LoVo (cell line): ENCODE data around the gene ZNF768.
A peak's percentile ranks its signal among the peaks of the same experiment; 100 is the strongest.
"Not testable (repeated sequence)": the region's sequence is repeated elsewhere in the genome, so short reads cannot be mapped to it uniquely, and the experiment has no call there.

Source experiments
- DNase-seq: peaks from one replicate; pipeline ENCODE4 v3.0.0-alpha.2; 2016; ENCODE audit warnings: low spot score

Gene ZNF768

DNA sequence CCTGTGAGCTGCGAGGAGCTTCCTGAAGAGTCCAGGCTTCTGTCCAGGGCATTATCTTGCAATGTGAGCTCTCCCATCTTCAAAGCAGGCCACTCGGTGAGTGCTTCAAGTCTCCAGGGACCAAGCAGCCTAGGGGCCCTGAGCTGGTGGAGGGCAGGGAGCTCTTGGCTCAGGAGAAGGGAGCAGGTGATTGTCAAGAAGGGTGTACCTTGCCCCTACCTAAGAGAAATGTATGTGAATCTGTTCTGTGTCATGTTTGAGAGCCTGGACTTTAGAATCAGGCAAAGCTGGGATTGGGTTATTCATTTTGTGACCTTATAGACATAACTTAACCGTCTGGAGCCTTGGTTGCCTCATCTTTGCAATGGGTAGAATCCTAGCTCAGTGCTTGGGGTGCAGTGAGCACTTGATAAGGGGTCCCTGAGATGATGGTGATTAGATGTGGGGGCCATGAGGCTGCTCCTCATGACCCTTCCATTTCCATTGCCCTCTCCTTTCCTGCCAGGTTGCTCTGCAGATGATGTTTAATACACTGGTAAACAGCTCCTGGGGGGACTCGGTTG is 15.9 kb downstream of the ZNF768 start:
- no peak for DNase-seq

DNA sequence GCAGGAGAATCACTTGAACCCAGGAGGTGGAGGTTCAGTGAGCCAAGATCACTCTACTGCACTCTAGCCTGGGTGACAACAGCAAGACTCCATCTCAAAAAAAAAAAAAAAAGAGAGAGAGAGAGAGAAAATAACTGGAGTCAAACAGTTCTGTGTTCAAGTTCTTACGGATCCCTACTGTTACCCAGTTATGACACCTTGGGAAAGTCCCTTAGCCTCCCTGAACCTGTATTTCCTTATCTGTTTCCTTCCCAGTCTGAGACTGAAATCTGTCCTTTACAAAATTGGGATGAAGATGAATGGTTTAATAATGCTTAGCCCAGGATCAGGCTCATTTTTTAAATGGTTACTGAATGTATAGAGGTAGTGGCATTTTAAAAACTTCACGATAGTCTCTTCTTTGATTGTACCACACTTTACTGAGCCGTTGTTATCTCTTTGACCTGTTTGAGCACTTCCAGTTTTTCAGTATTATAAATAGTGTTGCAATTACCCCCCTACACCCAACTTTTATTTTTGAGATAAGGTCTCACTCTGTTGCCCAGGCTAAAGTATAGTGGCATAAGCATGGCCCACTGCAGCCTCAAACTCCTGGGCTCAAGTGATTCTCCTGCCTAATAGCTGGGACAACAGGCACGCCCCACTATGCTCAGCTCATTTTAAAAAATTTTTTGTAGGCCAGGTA is 17.1 kb downstream of the ZNF768 start:
- DNase-seq, result no peak

DNA sequence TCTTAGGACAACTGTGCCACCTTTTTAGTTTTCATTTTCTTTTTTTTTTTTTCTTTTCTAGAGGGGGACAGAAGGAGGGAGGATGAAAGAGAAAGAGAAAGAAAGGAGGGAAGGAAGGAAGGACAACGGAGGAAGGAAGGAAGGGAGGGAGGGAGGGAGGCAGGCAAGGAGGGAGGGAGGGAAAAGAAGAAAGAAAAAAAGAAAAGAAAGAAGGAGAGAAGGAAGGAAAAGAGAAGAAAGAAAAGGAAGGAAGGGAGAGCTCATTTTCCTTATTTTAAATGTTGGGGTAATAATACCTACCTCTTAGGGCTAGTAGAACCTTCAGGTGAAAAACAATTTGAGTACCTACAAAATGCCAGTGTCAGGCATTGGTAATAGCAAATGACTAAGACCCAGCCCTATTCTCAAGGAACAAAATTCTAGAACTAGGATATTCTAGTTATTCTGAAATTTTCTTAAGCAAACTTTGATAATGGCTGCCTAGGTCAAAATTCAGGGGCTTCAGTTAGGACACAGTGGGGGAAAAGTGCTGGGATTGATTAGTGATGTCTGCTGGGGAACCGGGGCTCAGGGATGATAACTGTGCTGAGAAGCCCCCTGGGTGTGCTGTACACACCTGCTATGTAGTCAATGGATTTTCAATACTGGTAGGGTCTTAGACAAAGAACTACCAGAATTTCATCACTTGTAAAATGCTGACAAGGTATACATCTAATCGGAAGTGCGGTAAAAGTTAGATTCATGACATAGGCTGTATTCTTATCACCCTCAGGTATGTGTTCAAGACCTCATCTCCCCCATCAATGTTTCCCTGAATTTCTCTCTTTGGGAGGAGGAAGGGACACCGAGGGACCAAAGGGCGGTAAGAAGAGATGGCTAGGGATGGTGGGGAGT is 22.7 kb downstream of the ZNF768 start:
- DNase-seq, result no peak

DNA sequence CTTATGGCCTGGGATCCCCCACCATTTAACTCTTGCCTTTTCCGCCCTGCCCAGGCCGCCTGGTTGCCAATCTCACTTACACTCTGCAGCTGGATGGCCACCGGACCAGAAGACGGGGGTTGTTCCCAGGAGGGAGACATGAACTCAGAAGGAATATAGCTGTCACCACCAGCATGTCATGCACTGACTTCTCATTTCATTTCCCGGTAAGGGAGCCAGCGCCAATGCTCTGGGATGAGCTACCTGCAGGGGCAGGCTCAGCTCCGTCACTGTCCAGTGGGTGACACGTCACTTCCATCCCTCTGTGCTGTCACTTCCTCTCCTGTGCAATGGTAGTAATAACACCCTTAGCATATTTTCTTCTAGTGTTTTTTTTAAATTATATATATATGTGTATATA is 27.1 kb downstream of the ZNF768 start:
- DNase-seq, result no peak

DNA sequence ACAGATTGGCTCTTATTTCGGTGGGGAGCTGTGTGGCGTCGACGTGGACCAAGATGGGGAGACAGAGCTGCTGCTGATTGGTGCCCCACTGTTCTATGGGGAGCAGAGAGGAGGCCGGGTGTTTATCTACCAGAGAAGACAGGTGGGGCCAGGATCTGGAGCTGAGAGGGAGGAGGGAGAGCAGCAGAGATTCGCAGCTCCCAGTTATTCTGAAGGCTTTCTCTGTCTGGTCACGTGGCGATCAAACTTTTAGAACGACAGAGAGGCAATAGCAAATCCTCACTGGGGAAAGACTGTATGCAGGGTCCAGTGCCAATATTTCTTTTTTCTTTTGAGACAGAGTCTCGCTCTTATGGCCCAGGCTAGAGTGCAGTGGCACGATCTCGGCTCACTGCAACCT is 31.7 kb downstream of the ZNF768 start:
- DNase-seq, result no peak

DNA sequence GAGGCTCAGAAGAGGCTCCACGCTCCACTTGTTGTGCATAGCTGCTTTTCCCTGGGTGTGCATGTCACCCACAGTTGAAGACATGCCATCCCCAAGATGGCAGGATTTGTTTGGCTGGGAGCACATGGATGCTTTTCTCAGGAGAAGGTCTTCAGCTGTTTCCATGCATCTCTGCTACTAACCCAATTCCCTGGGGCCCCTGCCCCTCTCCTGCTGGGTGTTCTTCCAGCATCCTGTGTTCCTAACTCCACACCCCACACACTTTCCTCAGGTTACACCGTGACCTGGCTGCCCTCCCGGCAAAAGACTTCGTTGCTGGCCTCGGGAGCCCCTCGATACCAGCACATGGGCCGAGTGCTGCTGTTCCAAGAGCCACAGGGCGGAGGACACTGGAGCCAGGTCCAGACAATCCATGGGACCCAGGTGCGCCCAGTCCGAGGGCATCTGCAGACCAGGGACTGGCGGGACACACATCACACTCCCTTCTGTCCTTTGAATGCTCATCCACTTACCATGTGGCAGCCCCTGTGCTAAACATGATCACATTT is 32.4 kb downstream of the ZNF768 start:
- DNase-seq, result no peak

DNA sequence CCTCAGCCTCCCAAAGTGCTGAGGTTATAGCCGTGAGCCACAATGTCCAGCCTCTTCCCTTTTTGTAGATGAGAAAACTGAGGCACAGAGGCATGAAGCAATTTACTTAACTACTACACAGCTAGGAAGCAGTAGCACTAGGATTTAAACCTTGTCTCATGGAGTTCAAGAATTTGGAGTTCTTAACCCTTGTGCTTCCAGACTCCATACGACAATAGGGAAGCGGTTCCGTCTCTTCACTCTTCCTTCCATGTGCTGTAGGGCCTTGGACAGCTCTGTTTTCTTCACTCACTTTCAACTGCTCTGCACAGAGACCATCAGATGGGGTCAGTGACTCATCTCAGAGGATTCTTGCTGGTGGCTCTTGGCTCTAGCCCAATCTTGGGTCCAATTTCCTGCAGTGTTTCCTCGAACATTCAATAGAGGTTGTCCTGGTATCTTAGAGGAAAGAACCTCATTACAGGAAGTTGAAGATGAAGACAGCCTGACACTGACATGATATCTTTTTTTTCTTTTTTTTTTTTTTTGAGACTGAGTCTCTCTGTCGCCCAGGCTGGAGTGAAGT is 34.5 kb downstream of the ZNF768 start:
- DNase-seq, result peak; percentile 67

DNA sequence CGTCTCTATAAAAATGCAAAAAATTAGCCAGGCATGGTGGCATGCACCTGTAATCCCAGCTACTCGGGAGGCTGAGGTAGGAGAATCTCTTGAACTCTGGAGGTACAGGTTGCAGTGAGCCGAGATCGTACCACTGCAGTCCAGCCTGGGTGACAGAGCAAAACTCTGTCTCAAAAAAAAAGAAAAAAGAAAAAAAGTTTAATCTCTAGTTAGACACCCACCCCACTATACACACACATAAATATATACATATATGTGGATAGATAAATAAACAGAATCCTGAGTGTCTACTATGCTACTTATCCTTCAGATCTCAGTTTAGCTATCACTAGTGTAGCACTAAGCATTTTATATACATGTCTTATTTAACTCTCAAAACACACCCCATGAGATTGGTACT is 35.1 kb downstream of the ZNF768 start:
- DNase-seq, result no peak

DNA sequence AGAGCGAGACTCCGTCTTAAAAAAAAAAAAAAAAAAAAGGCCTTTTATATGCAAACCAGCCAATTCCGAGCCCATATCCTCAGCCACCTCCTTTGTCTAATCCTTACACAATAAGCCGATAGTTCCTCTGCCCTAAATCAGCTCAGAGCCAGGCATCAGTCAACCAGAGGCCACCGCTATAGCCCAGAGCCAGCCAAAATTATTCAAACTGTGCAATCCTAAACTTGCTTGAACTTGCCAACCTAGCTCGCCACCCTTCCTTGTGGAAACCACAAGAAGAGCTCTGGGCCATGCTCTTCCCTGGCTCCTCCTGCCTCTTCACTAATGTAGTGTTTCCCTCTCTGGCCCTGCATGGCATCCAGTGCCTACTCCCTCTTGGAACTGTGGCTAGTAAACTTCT is 36.2 kb downstream of the ZNF768 start:
- DNase-seq, result no peak

DNA sequence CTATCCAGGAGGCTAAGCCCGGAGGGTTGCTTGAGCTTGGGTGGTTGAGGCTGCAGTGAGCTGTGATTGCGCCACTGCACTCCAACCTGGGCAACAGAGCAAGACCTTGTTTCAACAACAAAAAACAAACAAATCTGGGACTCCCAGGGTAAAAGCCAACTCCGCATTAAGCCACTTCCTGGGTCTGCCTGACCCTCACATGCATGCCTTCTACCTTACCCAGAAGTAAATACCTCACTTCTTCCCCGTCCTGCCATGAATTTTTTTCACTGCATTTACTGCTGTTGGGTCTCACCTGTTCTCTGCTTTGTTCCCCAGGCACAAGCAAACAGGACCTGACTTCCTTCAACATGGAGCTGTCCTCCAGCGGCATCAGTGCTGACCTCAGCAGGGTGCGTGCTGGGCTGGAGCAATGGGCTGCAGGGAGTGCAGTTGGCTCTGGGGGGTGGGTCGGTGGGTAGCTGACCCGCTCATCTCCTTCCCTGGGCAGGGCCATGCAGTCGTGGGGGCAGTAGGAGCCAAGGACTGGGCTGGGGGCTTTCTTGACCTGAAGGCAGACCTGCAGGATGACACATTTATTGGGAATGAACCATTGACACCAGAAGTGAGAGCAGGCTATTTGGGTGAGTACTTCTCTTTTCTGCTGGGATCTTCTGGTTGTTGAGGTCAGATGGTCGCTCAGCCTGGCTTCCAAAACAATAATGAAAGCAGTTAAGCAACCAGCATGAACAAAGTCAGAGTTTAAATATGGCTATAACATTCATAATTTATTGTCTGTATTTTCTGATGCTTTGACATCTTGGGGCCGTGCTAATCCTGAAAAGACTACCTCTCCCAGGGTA is 37.4 kb downstream of the ZNF768 start:
- DNase-seq, result no peak

DNA sequence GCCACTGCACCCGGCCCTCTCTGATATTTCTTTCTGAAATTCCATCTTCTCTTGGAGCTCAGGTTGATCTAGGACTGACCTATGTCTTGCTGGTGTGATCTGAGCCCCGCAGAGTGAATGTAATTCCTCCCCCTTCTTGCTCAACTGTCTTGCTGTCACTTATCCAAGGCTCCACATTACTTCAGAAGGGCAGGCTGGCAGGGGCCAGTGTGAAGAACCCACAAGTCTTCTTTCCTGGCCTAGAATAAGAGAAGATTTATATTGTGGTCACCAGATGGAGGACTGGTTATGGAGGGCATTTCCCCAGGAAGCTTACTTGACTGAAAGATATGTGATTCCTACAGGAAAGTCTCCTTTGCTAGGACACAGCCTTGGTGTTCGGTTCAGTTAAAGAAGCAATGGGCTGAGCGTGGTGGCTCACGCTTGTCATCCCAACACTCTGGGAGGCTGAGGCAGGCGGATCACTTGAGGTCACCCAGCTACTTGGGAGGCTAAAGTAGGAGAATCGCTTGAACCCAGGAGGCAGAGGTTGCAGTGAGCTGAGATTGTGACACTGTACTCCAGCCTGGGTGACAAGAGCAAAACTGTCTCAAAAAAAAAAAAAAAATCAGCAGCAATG is 40.4 kb downstream of the ZNF768 start:
- DNase-seq, result no peak

DNA sequence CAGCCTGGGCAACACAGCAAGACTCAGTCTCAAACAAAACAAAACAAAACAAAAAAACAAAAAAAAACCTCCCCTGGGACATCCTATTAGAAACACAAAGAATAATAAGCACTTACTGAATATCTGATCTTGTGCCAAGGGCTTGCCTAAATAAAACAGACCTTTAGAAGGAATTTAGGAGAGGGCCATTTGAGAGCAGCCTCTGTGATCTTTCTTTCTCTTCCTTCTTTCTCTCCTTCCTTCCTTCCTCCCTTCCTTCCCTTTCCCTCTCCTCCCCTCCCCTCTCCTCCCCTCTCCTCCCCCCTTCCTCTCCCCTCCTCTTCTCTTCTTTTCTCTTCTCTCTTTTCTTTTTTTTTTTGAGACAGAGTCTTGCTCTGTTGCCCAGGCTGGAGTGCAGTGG is 41.5 kb downstream of the ZNF768 start:
- DNase-seq, result no peak

DNA sequence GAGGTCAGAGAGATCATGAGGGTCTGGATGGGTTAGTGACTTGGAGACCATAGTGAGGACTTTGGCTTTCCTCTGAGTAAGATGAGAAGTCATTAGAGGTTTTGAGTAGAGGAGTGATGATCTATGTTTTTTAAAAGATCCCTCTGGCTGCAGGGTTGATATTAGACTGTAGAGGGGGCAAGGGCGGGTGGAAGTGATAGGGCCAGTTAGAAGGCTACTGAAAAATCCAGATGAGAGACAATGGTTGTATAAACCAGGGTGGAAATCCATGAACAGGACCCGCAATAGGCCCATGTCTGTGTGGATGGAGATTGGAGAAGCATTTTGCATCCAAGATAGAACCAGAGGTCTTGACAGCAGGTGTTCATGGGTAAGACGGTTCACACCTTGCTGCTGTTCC is 44.0 kb downstream of the ZNF768 start:
- DNase-seq, result no peak

DNA sequence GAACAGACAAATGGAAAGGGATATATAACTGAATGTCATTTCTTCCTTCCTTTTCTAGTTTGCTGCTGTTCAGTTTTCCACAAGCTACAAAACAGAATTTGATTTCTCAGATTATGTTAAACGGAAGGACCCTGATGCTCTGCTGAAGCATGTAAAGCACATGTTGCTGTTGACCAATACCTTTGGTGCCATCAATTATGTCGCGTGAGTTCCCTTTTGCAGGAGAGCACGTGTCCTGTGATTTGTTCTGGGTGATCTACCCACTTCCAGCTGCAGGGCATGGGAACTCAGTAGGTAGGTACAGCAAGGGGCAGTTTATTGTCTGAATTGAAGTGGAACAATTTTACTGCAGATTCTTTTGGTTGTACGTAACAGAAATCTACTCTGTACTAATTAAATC is 45.0 kb downstream of the ZNF768 start:
- DNase-seq, result no peak

DNA sequence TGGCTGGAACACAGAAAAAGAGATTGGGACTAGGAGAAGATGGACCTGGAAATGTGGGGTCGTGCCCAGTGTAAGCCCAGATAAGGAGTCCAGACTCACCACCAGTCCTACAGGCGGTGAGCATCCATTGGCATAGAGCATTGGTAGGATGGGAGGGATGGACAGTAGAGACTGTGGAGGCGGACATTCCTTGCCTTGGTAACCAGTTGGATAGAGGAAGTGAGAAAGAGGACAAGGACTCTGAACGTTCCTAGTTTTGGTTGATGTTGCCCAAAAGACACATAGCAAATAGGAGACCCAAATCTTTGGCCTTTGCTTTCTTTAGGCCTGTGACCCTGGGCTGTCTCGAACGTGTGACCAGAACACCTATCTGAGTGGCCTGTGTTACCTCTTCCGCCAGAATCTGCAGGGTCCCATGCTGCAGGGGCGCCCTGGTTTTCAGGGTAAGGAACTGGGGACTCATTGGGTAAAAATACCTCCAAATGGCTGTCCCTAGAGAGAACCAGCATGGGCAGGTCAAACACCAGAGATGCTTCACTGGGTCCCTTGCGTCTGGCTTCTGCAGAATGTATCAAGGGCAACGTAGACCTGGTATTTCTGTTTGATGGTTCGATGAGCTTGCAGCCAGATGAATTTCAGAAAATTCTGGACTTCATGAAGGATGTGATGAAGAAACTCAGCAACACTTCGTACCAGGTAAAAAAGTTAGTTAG is 47.4 kb downstream of the ZNF768 start:
- no peak for DNase-seq

DNA sequence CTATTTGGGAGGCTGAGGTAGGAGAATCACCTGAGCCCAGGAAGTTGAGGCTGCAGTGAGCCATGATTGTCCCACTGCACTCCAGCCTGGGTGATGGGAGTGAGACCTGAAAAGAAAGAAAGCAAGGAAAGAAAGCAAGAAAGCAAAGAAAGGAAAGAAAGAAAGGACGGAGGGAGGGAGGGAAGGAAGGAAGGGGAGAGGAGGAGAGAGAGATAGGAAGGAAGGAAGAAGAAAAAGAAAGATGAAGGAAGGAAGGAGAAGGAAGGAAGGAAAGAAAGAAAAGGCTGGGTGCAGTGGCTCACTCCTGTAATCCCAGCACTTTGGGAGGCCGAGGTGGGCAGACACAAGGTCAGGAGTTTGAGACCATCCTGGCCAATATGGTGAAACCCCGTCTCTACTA is 48.6 kb downstream of the ZNF768 start:
- DNase-seq, result not testable (repeated sequence)

DNA sequence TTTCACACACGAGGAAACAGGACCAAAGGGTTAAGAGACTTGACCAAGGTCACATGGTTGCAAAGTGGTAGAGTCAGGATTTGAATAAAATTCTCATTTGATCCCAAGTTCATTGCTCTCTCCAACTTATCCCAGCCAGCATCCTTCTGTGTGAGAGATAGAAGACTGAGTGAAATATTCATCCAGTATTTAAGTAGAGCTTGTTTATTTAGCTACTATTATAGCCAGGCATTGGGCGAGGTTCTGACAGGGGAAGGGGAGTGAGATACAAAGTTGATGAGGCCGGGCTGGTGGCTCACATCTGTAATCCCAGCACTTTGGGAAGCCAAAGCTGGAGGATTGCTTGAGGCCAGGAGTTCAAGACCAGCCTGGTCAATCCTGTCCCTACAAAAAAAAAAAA is 49.4 kb downstream of the ZNF768 start:
- DNase-seq, result no peak

DNA sequence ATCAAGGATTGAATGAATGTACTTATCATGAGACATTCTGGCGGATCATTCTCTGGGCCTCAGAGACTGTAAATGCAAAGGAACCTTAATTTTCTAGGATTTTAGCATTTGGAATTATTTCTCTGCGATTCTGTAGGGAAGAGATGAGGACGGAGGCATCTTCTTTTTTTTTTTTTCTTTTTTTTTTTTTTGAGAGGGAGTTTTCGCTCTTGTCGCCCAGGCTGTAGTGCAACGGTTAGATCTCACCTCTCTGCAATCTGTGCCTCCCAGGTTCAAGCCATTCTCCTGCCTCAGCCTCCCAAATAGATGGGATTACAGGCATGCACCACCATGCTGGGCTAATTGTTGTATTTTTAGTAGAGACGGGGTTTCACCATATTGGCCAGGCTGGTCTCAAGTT is 51.7 kb downstream of the ZNF768 start:
- DNase-seq, result no peak

DNA sequence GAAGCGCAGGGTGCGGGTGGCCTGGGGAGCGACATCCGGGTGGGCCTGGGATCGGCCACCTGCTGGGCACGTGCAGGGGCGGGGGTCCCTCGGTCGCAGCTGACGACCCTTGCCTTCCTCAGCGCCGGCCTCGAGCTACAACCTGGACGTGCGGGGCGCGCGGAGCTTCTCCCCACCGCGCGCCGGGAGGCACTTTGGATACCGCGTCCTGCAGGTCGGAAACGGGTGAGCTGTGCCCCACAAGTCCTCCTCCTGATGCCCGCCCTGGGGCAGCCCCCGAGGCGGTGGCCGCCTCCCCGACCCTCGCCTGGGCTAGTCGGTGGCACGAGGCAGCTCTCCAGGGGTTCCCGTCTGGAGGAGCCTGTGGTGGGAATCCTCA is 52.3 kb downstream of the ZNF768 start:
- DNase-seq, result no peak
